Myocyte (in vitro differentiated cells): Measurements from ENCODE around the gene MAFF. TPM values are rescaled to one million over a fixed set of nuclear protein-coding genes. Genes with fewer than 3 reads are reported as not detected.

Experiments
- DNase-seq: peaks from one replicate; pipeline ENCODE4 v3.0.0-alpha.2; 2012; ENCODE audit warnings: low read depth
- total RNA-seq: library from RNA; depleted of rRNA; stranded (reverse); fragments of >200 nt; gene quantifications from 2 replicates; pipeline ENCODE4 v1.2.3, GENCODE V29; 2014

Gene MAFF
- total RNA-seq, 1 donor from 2014 or later, result 8.7 TPM

DNA sequence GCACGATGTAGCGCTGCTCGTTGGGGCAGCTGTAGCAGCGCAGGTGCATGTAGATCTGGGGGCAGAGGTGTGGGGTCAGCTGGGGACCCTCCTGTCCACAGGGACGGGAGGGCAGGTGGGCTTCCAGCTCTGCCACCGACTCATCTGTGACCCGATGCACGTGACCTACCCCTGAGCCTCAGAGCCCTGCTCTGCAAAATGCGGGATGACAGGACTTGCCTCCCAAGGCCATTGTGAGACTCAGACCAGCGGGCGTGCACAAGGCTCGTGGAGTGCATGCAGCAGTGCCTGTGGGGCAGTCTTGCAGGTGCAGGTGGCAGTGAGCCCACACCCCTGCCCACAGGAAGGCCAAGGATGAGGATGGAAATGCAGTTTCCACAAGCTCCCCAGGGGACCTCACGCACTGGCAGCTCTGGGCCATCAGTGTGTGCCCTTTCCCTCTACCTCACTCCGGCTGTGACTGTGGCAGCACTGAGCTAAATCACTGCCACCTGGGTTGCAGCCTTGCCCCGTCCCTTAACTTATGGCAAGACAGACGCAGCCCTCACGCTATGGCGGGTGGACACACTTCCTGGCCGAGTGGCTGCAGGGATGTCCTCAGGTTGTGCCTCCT lies 44.4 kb downstream of the MAFF start:
- no peak for DNase-seq

DNA sequence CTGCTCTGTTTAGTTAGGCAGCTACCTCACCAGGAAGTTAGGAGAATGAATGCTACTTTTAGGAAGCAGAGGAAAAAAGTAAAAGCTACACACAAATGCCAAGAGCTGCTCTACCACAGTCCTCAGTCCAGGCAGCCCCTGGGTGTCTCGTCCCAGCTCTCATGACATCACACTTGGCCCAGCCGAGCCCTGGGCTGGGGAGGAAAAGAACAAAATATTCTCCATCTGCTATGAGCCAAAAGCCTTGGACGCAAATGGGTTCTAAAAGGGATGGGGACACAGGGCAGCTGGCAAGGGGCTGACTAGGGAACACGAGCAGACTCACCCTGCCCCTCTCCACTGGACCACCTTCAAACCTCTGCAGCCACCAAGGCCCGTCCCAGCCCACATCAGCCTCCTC lies 44.9 kb downstream of the MAFF start:
- DNase-seq, result no peak

DNA sequence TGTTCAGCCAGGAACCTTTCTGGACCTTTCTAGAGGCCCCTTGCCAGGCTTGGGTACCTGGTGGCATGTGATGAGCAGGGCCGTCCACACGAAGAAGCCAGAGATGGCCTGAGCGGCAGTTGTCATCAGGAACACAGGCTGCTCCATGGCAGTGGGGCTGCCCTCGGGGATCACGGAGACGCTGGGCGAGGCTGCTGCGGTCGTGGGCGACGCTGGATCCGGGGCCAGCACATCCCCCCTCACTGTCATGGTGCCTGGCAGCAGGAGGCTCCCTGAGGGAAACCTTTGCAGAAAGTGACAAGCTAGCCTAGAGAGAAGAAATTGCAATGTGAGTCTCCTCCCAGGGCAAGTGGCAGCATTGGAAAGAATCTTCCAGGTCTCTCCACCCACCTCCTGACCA lies 45.9 kb downstream of the MAFF start:
- no peak for DNase-seq

- DNase-seq, result no peak
Observed at GRCh38 chr22:38248280-38248679, 46.5 kb downstream of the MAFF start.

DNA sequence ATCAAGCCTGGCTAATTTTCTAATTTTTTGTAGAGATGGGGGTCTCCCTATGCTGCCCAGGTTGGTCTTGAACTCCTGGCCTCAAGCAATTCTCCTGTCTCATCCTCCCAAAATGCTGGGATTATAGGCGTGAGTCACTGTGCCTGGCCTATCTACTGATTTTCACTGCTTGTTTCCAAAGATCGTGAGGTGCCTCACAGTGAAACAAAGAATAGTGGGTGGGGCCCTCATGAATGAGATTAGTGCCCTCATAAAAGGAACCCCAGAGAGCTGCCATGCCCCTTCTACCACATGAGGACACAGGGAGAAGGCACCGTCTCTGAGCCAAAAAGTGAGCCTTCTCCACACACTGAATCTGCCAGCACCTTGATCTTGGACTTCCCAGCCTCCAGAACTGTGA lies 47.5 kb downstream of the MAFF start:
- no peak for DNase-seq

- DNase-seq, result no peak
Observed at GRCh38 chr22:38249803-38250642, 48.2 kb downstream of the MAFF start.

DNA sequence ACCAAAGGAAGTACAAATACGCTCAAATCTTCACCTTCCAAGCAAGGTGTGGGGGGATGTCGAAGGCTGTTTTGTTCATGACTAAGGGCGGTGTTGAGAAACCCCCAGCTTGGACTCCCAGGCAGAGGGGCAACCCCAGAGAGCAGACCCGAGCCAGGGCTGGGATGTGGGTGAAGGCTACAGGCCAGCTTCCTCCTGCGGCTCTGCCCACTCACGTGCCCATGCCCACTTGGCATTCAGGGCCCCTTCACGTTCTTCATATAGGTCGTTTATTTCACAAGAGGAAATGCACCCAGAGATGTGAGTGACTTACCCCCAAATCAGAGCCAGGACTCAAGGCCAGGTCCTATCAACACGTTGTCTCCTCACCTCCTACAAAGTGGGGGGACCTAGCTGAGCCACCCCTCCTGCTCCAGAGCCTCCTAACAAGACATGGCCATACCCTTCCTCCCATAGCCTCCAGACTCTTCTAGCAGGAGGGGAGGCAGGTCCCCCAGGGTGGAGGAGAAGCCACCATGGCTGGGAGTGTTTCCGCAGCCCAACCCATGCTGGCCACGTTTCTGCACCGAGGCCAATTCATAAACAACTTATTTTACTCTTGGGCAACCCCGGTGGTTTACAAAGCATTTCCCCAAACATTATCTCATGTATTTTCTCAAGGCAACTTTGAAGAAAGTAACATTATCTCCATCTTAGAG lies 49.0 kb downstream of the MAFF start:
- DNase-seq, result no peak

DNA sequence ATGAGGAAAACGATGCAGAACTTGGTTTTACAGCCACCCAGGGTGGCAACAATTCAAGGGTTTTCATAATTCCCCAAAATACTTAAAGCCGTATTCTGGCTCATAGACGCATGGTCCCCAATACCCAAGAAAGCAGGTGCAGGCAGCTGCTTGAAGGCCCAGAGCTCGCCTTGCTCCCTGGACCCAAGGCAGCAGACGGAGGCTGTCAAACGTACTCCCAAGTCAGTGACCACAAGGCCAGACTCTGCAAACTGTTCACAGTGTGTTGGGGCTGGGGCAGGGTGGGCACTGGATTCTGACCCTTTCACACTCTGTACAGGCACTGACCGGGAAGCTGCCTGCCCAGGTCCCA lies 49.5 kb downstream of the MAFF start:
- no peak for DNase-seq

DNA sequence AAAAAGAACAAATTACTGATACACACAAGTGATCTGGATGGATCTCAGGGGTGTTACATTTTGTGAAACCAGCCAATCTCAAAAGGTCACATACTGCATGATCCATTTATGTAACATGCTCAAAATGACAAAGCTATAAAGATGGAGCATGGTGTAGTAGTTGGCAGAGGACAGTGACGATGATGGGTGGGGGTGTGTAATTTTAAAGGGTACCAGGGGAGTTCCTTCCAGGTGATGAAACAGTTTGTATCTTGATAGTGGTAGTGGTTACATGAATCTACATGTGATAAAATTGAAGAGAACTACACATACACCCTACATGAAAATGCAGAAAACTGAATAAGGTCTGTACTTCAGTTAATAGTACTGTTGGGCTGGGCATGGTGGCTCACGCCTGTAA lies 53.9 kb downstream of the MAFF start:
- no peak for DNase-seq

GRCh38 chr22:38257181-38257580 lies 55.4 kb downstream of the MAFF start:
- peak; percentile 41 for DNase-seq

- DNase-seq, result no peak
Observed at GRCh38 chr22:38257650-38258250, 56.0 kb downstream of the MAFF start.

GRCh38 chr22:38258895-38259294 lies 57.1 kb downstream of the MAFF start:
- no peak for DNase-seq

DNA sequence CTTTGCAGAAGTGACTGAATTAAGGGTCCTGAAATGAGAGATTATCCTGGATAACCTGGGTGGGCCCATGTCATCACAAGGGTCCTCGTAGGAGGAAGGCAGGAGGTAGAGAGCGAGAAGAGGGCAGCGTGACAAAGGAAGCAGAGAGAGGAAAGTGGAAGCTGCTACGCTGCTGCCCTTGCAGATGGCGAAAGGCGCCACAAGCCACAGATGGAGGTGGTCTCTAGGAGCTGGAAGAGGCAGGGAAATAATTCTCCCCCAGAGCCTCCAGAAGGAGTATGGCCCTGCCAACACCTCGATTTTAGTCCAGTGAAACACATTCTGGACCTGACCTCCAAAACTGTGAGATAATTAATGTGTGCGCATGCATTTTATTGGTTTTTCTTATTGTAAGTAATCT lies 57.6 kb downstream of the MAFF start:
- no peak for DNase-seq

DNA sequence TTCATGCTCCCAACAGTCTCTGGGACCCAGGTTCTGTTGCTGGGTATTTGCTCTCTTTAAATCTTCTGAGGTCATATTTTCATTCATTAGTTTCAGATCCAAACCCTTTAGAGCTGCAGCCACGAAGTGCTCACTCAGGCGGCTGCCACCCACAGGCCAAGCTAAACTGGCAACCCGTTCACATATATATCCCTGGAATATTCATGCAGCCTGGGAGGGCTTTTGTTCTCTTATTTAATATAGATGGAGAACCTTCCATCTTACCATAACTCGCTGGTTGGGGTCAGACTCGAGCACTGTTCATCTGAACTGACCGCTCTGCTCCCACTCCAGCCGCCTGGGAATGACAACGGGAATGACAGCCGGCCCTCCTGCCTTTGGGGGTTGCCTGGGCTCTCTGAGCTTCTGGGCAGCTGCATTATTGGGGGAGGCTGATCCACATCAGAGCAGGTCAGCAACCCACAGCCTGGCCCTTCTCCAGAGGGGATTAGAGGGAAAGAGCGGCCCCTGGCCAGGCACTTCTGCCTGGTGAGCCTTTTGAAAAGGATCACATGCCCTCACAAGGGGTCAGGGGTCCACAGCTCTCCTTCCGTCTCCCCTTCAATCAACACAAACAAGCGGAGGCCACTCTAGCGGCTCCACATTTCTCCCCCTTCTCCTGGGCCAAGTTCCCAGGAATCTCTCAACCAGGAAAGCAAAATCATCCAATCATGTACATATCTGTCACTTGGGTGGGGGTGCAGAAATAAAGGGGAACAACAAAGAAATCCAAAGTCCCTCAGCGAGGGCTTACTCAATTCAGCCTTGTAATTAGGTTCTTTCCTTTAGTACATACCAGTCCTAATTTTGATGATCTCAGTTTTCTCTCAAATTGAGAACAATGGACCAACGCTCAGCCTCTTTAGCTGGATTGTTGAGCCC lies 59.2 kb downstream of the MAFF start:
- DNase-seq, result peak; percentile 88

- DNase-seq, result peak; percentile 15
Observed at GRCh38 chr22:38262051-38262795, 60.4 kb downstream of the MAFF start.

DNA sequence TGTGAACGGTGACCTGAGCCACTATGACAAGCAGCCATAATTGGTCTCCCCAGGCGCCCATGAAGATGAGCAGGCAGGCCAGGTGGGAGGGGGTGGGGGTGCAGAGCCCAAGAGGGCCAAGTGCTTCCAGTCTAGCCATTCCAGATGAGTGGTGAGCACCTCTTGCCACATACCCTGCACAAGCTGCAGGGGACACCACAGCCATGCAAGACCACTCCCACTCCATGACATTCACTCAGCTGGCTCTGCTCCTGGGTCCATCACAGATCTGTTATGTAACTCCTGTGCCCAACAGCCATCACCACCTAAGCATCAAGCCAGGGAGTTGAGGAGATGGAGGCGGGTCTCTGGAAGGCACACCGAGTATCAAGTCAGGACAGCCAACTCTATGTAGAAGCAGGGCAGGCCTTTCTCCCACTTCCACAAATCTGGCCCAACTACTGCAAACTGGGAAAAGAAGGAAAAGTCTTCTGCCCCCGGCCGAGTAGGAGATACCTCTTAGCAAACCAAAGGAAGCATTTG lies 62.6 kb downstream of the MAFF start:
- no peak for DNase-seq
